CD4-positive, alpha-beta T cell treated with Interleukin-4 for 1 hour (primary cell): ENCODE results near the gene KLHL26.

Experiments
- DNase-seq, 2 donors: peaks; one replicate each; pipeline ENCODE4 v3.0.0-alpha.2; 2020 to 2022

KLHL26 gene

DNA sequence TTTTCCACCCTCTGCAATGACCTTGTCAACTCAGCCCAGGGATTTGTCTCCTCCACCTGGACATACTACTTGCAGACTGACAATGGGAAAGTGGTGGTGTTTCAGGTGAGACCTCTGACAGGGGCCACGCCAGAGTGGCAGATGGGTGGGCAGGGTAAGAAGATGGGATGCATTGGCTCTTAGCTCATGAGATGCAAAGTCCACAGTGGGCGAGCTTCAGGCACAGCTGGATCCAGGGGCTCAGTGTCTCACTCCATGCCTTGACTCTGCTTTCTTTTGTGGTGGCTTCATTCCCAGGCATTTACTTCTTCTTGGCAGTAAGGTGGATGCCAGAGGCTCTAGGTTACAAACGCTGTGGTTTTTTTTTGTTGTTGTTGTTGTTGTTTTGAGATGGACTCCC, 20.8 kb upstream of the KLHL26 start:
- DNase-seq, result no peak

DNA sequence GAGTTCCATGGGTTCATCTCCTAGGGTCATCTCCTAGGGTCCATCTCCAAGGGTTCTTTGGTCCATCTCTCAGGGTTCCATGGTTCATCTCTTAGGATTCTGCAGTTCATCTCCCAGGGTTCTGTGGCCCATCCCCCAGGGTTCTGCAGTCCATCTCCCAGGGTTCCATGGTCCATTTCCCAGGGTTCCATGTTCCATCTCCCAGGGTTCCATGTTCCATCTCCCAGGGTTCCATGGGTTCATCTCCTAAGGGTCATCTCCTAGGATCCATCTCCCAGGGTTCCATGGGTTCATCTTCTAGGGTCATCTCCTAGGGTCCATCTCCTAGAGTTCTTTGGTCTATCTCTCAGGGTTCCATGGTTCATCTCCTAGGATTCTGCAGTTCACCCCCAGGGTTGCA, 19.3 kb upstream of the KLHL26 start:
- DNase-seq, result no peak

DNA sequence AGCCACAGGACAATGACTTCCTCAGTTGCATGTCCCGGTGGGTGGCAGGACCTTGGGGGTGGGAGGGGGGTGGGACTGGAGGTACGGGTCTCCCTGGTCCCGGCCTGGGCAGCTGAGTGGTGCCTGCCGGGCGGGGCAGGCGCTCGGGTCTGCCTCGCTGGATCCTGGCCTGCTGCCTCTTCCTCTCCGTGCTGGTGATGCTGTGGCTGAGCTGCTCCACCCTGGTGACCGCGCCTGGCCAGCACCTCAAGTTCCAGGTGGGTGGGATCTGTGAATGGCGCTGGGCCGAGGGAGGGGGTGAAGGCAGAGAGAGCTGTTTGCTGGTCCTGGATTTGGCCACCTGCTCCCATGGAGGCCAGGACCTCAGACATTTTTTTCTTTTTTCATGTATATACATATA, 18.6 kb upstream of the KLHL26 start:
- DNase-seq, result no peak

DNA sequence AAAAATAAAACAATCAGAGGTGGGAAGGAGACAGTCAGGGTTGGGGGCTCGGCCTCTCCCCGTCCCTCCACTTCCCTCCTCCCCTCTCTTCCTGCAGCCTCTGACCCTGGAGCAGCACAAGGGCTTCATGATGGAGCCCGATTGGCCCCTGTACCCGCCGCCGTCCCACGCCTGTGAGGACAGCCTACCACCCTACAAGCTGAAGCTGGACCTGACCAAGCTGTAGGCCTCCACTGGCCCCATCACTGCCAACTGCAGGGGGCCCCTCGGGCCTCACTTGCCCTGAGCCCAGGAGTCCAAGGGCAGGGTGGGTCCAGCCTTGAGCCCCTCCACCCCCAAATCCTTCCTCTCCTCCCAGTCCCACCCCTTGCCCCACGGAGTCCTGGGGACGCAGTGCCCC, 16.5 kb upstream of the KLHL26 start:
- DNase-seq, result no peak

DNA sequence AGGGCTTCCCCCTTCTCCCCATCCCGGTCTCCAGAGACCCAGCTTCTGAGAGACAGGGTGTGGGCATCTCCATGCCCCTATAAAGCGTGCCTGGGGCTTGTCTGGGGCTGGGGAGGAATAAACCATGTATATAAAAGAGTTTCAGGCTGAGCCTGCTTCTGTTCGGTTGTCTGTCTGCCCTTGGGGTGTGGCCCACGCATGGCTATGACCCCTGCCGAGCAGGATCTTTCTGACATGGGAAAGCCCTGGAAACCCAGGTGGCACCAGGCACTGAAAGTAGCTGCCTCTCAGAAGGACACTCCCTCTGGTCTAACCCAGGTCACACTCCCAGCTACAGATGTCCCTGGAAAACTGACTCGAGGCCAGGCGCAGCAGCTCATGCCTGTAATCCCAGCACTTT, 15.9 kb upstream of the KLHL26 start:
- DNase-seq, result no peak

DNA sequence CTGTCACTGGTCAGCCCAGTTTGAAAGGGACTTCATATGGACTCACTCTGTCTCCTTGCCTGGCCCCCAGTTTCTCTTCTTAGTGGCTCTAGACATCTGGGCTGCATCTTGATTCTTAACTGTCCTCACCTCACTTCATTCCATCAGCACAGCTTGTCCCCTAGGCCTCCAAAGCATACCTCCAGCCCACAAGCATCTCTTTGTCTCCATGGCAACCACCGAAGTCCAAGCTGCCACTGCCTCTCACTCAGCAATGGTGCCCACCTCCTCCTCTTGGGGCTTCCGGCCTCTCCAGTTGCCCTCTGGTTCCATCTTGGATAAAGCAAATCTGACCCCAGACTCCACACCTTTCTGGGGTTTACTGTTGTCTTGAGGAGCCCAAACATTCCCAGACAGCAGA, 9.9 kb upstream of the KLHL26 start:
- DNase-seq, result no peak

DNA sequence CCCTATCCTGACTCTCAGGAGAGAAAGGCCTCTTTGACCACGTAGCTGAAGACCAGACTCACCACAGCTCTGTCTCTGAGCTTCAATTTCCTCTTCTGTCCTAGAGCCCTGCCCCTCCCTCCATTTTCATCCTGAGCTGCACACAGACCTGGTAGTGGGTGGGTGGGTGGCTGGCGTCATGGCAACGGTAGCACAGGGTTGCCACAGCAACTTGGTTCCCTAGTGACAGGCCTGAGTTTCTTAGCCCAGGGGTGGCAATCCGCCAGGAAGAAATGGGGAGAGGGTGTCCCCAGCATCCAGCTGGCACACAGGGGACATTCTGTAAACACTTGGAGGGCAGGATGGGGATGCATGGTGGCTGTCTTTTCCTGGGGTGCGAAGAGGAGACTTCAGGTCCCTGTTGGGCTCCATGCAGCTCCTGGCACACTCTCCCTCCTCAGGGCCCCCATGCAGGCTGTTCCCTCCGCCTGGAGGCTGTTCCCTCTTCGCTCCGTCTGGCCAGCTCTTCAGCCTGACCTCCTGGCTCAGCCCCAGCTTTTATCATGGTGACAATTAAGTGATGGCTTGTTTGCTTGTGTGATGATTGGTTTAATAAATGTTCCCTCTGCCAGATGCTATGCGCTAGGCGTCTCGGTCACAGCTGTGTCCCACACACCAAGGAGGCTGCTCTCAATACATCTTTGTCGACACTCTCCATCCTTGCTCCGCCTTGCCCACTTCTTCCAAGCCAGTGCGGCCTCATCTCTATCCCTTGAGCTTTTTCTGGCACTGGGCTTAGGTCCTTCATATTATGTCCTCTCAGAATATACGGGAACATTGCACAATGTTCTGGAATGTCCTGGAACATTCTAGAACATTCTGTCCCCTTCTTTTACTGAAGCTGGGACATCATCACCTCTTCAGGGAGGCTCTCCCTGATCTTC, 7.4 kb upstream of the KLHL26 start:
- DNase-seq, result no peak

DNA sequence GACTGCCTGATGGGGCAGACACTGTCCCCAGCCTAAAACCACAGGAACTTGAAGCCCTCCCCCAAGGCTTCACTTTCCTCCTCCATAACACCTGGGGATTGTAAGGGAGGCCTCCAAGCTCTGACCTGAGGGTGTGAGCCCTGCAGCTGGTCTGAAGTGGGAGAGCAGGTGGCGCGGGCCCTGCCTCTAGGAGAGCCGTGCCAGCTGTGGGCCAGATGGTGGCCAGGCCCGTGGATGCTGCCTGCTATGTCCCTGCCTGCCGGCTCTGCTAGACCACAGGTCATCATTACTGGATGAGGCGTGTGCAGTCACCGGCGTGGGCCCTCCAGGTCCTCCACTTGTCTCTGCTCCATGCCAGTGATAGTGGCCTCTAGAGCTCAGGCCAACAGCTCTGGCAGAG, 3.5 kb upstream of the KLHL26 start:
- no peak for DNase-seq

DNA sequence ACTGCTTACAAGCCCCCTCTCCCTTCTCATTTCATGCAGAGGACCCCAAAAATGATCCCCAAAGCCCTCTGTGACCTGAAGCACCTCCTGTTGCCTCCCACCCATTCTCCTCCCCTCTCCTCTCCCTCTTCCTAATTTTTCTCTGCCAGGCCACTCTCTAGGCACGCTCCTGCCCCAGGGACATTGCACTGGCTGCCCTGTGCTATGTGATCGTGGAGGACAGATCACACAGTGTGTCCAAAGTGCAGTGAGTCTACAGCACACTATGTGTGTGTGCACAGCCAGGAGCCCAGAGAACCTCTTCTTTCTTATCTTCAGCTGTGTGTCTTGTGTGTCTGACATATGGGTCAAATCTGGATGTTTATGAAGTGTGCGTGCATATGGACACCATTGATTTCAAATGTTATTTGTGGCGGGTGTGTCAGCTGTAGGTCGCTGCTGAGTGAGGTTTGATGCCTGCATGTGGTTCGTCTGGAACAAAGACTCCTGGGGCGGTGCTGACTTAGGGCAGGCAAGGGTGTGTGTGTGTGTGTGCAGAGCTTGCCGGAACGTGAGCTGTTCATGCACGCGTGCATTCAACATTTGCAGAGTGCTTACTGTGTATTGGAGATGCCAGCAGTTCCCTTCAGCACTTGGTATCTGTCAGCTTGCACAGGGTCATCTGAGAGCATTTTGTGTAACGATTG, 2.1 kb upstream of the KLHL26 start:
- DNase-seq, result no peak

DNA sequence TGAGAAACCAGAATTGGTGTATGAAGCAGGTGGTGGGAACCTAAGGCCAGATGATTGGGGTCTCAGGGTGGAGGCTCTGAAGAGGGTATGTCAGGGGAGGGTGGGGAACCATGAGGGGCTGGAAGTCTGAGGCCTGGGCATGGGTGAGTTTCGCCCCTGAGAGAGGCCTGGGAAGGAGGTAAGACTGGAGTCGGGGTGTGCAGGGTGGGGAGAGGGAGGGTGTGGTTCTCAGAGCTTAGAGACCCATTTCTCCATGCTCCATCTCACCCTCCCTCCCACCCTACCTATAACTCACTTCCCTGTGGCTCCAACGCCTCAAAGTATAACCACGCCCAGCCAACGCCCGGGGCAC, 1.0 kb upstream of the KLHL26 start:
- no peak for DNase-seq

DNA sequence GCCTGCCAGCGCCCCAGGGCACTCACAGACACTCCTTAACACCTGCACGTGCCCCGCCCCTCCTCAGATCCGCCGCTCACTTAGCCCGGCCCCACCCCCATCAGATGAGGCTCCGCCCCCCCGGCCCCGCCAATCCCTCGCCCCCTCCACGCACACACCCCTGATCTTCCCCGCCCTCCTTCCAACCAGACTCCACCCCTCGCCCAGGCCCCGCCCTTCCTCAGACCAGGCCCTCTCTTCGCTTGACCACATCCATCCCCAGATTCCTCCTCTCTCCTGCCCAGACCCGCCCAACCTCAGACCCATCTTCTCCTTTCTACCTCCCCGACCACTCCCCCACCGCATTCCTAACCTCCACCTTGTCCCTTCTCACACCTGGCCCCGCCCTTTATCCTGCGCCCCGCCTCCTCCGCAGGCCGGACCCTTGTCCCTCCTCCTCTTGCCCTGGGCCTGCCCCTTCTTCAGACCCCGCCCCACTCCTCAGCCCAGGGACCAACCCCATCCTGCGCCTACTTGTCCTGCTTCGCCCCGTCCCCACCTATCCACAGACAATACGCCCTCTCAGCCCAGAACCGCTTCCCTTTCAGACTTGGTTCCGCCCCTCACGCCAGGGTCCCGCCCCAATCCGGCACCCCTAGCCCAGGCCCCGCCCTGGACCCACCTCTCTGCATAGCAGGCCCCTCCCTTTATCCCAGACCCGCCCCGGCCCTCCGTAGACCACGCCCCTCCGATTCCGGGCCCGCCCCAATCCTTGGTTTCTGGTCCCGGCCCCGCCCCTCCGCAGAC, 452 bp upstream of the KLHL26 start:
- DNase-seq, result peak; percentile 98

DNA sequence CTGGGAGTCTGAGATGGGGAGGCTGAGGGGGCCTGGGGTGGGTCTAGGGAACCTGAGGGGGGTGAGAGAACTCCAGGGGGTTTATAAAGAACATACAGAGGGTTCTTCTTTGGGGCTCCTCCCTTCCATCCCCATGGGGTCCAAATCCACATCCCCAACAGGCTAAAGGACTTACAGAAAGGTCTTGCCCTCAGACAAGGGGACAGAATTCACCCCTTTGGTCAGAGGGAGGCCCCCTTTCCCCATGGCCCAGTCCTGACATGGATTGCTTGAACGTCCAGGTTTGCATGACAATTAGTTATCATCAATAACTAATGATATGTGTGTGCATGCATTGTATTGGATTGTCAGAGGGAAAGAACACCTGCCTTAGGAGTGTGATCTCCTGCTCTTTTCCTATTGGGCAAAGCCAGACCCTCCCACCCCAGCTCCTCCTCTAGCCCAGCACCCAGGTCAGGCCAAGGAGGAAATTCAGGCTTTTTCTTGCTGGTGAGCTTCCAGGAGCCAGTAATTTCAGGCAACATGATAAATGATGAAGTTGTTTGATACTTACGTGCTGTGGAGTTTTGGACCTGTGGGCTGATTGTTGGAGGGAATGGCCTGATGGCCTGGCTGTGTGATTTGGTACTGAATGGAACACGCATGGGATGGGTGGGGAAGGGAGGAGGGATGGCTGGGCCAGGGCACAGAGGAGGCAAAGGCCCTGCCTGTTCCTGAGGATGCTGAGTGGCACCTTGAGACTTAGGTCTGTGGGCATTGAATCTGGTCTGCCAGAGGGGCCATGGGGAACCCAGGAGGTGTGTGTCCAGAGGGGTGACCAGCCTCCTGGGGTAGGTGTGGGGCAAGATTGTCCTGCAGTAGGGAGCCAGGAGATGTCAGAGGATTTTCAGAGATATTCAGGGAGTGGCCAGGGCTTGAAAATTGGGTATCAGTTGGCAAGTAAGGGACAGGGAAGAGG, 1.1 kb downstream of the KLHL26 start:
- peak in 1 of 2 donors; percentile 17 for DNase-seq

DNA sequence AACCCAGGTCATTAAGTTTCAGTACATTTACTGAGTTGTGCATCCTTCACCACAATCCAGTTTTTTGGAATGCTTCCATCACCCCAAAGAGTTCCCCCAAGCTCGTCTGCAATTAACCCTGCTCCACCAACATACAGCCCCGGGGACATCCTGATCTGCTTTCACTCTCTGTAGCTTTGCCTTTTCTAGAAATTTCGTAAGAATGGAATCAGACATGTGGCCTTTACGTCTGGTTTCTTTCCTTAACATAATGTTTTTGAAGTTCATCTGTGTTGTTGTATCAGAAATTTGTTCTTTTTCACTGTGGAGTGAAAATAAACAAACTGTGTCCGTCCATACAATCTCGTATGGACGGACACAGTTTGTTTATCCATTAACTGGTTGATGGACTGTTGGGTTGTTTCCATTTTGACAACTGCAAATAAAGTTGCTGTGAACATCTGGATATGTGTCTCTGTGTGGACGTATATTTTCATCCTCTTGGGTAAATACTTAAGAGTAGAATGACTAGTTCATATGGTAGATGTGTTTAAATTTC, 2.9 kb downstream of the KLHL26 start:
- no peak for DNase-seq

DNA sequence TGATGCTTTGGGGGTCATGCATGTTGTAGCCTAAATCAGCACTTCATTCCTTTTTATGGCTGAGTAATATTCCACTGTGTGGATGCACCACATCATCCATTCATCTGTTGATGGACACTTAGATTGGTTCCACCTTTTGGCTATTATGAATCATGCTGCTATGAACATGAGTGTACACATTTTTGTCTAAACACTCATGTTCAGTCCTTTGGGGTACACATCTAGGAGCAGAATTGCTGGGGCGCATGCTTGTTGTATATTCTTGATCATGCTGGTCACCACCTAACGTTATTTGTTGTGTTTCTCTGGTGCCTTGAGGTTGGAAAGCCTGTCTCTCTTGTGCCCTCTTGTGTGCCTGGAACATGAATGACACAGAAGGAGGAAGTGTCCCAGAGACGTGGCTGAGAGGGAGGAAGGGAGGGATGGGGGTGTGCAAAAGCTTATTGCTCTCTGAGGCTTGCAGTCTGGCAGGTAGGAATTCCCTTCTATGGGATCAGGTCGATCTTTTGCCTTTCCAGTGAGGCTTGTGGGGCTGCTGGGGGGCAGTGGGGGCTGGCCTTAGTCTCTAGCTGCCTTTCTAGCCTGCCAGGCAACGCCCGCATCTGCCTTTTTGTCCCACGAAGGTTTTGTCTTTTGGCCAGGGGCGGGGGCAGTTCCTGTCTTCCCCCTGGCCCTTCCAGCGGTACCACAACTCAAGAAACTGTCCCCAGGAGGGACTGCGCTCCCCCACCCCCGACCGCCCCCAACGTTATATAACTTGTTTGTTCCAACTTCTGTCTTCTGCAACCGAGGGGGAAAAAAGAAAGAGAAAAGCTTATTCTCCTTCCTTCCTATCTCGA, 7.6 kb downstream of the KLHL26 start:
- DNase-seq, result peak in 1 of 2 donors; percentile 38

DNA sequence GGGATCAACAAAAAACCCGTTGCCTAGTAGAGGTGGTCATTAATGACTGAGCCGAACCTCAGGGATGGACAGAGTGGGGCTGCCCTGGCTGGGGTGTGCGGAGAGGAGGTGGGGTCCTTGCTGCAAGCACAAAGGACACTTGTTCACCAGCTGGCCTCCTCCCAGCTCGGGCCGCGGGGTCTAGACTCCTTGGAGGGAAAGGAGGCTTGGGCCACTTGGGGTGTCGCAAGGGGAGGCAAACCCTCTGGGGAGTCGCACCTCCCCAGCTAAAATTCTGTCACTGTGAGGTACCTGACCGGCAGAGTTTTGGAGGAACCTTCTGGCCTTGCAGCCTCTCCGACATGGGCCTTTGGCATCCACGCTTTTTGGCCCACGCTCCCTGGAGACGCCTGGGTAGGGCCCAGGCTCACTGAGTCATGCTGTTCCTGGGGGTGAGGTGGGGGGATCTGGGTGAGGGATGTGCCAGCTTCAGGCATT, 8.2 kb downstream of the KLHL26 start:
- no peak for DNase-seq

DNA sequence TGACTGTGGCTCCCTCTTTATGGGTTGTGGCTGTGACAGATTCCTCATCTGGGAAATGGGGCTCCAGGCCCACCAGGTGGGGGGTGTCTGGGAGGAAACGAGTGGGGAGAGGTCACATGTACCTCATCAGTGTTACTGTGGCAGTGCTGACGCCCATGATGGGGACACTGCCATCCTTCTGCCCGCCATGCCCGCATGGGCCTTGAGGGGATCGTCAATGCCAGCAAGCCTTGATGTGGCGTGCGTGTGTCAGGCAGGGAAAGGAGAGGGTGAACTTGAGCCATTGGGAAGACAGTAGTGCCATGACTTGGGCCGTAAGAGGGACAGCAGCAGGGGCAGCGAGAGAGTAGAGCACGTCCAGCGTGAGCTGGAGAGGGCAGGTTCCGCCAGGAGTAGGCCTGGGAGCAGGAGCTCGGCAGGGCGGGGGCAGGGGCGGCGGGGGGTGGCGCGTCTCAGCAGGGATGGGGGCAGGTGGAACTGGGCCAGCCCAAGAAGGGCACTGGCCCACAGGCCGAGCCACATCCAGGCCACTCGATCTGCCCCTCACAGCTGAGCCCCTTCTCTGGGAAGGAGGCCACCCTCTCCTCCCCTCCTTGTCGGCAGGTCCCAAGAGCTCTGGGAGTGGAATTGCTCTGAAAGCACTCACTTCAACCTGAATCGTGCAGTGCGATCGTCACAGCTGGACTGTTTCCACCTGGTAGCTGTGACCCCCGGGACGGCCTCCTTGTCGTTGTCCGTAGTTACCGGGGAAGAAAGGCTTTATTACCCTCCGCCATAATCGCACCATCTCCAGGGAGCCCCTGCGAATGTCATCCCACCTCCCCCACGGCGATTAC, 9.9 kb downstream of the KLHL26 start:
- no peak for DNase-seq

DNA sequence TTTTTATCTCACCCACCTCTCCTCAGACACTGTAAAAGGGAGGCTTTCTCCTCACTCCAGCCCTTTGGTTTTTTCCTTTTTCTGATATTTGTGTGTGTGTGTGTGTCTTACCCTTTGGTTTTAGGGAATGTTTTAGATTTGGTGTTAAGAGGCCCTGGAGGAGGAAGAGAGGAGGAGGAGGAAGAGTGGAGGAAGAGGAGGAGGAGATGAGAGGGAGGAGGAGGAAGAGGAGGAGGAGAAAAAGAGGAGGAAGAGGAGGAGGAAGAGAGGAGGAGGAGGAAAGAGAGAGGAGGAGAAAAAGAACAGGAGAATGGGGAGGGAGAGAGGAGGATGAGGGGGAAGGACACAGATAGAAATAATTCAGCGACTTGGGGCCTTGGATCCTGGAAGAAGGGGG, 10.5 kb downstream of the KLHL26 start:
- DNase-seq, result no peak

DNA sequence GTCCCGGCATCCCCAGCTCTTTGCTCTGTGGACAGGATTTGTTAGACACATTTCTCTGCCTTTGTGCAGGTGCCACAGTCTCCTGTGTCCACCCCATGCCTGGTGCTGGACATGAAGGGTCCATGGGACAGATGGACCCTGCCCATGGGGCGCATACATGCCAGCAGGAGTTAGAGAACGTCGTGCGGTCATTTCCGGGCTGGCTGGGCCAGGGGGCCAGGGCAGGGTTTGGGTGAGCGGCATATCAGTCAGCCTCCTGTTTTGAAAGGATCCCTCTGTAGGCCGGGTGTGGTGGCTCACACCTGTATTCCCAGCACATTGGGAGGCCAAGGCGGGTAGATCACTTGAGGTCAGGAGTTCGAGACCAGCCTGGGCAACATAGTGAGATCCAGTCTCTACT, 11.0 kb downstream of the KLHL26 start:
- DNase-seq, result no peak

DNA sequence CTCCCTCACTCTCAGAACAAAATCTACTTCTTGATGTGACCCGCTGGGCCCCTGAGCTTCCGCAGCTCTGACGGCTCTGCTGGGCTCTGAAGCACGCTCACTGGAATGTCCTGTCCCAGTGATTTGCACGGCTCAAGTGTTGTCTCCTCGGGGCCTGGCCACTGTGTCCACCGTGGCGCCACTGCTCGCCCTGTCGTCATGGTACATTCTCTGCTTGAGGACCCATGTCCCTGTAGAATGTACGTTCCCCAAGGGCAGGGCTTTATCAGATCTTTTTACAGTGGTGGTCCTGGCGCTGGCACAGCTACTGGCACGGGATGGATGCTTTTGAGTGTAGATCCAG, 12.1 kb downstream of the KLHL26 start:
- no peak for DNase-seq

DNA sequence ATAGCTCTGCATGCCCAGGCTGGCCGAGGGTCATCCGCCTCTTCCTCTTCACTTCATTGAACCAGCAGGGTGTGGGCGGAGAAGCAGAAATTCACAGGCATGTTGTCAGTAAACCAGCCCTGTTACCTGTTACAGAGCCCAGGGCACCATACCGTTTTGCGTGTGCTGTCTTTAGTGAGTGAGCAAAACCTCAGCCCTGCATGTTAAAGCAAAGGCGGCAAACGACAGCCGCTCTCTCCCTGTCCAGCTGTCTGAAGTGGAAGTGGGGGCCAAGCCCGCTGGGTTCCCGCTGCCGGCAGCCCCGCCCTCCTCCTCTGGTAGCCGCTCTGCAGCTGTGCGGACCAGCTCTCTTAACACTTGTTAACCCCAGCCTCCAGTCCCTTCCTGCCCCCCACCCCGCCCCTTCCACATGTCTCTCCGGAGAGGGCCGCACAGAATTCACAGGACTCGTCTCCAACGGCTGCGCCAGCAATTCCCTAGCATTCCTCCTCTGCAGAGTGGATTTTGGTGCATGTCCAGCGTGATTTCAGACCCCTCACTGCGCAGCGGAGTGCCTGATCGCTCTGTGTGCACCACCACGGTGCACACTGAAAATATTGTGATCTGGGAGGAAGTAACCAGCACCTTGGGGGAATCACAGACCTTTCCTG, 12.7 kb downstream of the KLHL26 start:
- no peak for DNase-seq
